SIG-M5 treated with dmso at 0.1 percent for 504 hours (cell line): ENCODE data around the gene DYRK1A.
"Not testable (repeated sequence)": the region's sequence is repeated elsewhere in the genome, so short reads cannot be mapped to it uniquely, and the experiment has no call there.

Source experiments
- DNase-seq: peaks from one replicate; lab custom pipeline; 2025; ENCODE audit not compliant: unreplicated experiment; lab: John Stamatoyannopoulos, UW

DYRK1A gene

DNA sequence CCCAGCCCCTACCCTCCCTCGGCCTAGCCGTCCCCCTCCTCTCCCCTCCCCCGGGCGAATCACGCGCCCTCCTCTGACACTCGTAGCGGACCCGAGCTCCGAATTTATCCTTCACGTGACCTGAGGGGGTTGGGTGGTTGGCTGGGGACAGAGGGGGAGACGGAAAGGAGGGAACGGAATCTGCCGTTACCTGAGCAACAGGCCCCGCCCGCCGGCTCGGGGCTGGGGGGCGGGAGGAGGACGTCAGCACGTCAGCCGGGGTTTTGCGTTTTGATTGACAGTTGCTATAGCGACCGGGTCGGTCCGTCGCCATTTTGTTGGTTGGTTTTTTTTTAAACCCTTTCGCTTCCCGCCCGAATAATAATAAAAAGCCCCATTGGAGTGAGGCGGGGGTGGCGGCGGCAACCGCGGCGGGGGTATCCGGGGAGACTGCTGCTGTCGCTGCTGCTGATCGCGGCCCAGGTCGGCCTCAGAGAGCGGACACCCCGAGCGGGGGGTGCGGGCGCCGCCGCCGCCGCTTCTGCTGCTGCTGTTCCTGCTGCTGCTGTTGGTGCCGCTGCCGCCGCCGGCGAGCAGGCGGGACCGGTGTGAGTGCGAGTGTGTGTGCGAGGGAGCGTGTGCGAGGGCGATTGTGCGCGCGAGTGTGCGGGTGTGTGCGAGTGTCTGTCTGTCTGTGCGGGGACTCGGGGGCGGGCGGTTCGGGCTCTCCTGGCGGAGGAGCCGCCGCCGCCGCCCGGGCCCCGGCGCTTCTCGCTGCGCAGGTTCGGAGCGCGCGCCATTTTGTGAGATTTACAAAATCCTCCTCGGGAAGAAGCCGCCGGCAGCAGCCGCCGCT is at the start of gene DYRK1A:
TSS of gene DYRK1A (plus strand) at position 292 of the 835 bp plus-strand sequence. CDS start 53,602 bp downstream, outside the sequence.
- peak; percentile 97 for DNase-seq

DNA sequence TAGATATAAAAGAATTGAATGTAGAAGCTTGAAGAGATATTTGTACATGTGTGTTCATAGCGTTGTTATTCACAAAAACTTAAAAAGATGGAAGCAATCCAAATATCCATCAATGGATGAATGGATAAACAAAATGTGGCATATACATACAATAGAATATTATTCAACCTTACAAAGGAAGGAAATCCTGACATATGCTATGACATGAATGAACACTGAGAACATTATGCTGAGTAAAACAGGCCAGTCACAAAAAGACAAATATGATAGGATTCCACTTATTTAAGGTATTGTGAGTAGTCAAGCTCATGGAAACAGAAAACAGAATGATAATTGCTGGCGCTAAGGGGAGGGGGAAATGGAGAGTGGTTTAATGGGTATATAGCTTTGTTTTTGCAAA is 47.0 kb upstream of the DYRK1A start:
- DNase-seq: no peak

DNA sequence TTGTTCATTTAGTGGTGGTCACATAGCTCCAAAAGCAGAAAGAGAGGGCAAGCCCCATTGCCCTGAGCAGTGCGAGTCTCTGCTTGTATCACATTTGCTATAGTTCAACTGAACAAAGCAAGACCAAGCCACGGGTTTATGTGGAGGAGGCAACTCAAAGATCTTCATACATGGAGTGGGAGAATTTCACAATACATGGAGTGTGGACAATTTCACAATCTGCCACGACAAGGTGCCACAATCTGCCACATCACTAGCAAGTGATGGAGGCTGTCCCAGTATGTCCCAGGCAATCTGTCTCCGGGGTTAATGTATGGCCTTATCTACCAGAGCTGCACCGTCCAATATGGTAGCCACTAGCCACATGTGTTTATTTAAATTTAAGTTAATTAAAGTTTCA is 44.5 kb upstream of the DYRK1A start:
- no peak for DNase-seq

DNA sequence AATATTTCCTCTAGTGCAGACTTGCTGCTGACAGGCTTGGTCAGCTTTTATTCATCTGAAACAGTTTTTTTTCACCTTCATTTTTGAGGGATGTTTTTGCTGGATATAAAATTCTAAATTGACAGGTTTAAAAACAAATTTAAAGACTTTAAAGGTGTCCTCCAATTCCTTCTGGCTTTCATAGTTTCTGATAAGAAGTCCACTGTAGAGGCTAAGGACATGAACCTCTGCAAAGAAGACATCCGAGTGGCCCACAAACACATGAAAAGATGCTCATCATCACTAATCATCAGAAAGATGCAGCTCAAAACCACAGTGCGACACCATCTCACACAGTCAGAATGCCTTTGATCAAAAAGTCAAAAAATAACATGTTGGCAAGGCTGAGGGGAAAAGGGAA is 42.0 kb upstream of the DYRK1A start:
- DNase-seq: no peak

DNA sequence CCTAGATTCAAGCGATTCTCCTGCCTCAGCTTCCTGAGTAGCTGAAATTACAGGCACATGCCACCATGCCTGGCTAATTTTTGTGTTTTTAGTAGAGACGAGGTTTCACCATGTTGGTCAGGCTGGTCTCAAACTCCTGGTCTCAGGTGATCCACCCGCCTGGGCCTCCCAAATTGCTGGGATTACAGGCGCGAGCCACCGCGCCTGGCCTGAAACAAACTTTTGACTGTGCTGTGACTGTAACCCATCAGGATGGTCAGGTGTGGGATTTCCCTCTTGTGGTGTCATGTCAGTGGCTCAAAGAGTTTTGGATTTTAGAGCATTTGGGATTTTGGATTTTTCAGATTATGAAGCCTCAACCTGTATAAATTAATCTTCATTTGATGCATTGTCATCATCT is 38.4 kb upstream of the DYRK1A start:
- not testable (repeated sequence) for DNase-seq

DNA sequence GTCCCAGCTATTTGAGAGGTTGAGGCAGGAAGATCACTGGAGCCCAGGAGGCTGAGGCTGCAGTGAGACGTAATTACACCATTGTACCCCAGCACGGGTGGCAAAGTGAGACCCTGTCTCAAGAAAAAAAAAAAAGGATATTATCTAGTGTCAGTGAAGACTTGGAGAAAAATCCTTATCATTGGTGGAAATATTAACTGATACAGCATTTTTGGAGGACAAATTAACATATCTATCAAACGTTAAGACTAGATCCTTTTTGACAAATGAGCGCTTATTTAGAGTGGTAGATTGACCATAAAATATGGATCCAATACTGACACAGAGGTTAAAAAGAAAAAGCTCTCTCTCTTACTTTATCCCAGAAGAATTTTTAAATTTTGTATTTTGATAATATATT is 35.2 kb upstream of the DYRK1A start:
- DNase-seq: no peak

DNA sequence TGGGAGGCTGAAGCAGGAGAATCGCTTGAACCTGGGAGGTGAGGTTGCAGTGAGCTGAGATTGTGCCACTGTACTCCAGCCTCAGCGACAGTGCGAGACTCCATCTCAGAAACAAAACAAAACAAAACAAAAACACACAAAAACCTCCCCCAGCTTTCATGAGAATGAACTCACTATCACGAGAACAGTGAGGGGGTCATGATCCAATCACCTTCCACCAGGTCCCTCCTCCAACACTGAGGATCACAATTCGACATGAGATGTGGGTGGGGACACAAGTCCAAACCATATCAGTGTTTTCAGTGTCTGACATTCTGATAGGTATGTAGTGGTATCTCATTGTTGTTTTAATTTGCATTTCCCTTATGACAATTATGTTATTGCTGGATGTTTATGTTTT is 31.5 kb upstream of the DYRK1A start:
- no peak for DNase-seq

DNA sequence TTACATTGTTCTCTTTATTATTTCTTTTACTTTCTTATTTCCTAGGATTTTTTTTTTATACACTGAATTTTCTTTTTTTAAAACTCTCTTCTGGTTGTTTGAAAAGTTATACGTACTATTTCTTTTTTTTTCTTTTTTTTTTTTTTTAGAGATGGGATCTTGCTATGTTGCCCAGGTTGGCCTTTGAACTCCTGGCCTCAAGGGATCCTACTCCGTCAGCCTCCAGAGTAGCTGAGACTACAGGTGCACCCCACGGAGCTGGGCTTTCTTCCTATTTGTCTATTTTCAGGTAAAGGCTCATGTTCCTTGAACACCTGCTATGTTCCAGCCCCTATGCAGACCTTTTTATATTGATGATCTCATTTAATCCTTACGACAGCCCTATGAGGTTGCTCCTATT is 29.4 kb upstream of the DYRK1A start:
- DNase-seq: no peak

DNA sequence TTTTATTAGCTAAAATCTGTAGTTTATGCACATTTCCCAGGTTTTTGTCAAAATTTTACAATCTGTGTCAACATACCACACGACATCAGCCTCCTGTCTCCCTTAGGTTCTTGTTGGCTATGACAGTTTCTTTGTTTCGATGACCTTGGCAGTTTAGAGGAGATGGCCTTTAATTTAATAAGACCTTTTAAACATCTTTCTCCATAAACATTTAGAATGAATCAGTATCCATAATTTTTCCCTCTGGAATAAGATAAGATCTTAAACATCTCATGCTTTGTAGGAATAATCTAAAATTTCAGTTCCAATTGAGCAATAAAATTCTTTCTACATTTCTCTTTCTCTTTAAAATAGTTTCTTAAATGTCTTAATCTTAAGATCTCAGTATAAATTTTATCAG is 28.7 kb upstream of the DYRK1A start:
- no peak for DNase-seq

DNA sequence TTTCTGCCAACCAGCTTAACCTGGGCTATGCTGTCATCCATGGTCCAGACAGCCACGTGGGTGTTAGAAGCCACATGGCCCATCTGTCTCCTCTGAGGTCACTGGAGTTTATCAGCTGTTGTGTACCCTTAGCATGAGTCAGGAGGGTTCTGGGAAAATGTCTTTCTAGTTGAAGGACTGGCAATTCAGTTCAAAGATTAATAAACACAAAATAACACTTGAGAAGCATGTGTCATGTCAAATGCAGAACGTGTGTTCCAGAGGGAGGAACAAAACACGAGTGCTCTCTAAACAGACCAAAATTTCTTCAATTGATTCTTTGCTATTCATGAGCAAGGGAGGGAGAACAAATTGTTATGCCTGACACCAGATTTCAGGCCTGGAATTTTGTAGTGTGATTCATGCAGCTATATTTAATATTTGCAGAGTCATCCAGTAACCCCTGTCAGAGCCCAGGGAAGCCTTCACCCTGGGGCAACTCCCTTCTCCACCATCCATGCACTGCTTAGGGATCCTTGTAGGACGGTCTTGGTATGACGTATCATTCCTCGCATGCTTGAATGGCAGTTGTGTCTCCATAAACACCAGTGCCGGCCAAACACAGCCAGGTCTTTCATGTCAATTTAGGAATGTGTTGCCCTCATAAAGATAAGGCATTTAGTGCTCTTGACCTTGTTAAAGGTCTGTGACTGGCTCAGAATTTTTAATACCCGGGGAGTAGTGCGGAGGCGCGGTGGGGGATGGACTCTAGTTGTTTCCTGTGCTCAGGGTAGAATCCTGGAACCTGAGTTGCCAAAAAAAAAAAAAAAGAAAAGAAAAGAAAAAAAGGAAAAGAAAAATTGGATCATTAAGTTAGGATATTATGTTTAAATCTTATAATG is 27.7 kb upstream of the DYRK1A start:
- DNase-seq: no peak

DNA sequence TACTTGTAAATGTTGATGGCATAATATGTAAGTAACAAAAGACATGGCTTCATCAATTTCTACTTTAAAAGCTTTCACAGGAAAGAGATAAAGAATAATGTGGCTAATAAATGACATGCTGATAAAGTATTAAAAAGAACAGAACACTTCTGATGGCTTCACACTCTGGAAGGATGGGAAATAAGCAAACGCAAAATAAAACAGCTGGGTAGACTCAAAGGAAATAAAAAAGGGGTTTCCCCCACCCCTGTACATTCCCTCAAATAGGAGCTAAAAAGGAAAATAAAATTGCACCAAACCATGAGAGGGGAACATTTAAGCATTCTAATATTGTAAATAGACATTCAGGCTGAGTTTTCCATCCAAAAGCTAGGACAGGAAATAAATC is 27.0 kb upstream of the DYRK1A start:
- DNase-seq: no peak

DNA sequence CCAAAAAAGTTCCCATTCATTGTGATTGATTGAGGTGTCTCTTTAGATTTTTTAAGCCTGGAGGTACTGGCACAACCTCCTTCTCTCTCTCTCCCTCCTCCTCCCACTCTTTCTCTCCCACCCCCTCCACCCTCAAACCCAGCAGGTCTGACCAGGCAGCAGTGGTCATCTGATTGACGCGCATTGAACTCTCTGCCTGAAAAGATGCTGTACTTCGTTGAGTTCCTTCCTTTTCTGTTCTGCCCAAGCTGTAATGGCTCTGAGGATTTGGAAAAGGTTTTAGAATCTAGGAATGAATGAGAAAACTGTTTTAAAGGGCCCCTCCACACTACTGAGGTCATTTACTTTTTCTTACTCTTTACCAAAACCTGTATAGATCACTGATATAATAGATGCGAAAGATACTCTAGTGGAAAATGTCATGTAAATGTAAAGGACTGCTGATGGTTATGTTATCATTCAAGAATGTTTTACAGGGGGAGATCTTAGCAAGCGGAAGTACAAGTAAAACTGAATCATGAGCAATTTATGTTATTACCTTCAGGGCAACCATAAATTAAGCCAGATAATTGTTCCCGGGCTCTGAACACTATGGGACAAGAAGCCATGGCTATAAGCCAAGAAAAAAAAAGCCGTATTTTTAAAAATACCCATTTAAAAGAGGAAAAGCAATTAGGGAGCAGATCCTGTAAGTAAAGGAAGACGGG is 25.2 kb upstream of the DYRK1A start:
- no peak for DNase-seq

DNA sequence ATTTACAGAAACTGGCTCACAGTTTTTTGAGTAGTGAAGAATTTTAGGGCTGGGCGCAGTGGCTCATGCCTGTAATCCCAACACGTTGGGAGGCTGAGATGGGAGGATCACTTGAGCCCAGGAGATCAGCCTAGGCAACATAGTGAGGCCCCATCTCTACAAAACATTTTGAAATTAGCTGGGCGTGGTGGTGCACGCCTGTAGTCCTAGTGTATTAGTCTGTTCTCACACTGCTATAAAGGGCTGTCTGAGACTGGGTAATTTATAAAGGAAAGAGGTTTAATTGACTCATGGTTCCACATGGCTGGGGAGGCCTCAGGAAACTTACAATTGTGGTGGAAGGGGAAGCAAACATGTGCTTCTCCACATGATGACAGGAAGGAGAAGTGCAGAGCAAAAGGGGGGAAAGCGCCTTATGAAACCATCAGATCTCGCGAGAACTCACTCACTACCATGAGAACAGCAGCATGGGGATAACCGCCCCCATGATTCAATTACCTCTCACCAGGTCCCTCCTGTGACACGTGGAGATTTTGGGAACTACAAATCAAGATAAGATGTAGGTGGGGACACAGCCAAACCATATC is 24.4 kb upstream of the DYRK1A start:
- DNase-seq: no peak

DNA sequence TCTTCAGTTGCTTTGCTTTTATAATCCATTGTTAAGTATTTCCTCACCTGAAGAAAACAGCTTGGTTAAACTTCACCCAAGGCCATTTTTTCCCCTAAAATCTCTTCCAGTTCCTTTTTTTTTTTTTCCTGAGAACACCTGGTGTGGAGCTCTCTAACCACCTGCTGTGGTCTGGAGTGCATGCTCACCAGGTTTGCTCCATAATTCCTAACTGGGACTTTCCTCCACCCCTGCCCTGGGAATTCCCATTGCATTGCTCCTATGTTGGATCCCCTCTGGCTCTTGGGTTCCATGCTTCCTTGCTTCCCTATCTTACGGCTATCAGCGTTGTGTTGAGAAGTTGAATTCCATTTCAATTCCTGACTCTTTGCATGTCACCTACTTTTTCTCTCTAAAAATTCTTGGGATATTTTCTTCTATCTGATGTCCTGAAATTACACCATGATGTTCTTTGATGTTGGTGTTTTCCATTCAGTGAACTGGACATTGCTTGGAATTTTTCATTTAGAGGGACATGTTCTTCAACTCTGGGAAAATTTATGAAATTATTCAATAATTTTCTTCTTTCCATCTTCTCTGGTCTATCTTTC is 19.6 kb upstream of the DYRK1A start:
- DNase-seq: no peak

DNA sequence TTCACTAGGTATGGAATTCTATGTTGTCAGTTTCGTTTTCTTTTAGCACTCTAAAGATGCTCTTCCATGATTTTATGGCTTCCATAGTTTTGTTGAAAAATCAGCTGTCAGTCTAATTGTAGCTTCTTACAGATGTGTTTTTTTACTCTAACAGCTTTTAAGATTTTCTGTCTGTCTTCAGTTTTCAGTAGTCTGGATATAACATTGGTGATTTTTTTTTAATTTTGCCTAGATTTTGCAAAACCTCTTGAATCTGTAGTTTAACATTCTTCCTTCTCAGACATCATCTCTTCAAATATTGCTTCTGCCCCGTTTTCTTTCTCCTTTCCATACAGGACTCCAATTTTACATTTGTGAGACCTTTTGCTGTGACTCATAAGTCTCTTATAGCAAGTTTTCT is 17.9 kb upstream of the DYRK1A start:
- no peak for DNase-seq

DNA sequence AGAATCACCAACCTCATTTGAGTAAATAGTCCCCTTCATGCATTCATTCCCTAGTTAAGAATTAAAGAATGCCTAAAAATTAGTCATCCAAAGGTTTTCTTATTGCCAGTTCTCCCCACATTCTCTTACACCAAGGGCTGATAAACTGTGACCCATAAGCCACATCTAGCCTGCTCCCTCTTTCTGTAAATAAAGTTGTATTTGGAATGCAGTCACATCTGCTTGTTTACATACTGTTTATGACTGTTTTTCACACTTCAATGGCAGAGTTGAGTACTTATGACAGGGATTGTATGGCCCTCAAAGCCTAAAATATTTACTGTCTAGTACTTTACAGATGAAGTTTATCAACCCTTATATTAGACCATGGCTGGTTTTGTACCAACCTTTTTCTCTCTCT is 16.1 kb upstream of the DYRK1A start:
- no peak for DNase-seq

DNA sequence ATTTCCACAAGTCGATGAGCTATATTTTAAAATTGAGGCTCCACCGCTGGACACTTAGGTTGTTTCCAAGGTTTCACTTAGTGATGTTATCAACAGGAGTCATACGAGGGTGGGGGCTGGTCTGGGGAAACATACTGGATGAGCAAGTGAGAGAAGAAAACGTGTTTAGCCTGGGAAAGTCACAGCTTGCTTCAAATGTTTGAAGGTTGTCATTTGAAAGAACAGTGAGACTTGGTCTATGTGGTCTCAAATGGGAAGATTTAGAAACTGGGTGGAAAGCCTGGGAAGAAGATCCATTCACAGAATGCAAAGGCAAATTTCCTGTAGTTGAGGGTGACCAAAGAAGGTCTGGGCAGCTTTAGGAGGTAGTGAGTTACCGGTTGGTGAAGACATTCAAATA is 9.9 kb upstream of the DYRK1A start:
- no peak for DNase-seq

DNA sequence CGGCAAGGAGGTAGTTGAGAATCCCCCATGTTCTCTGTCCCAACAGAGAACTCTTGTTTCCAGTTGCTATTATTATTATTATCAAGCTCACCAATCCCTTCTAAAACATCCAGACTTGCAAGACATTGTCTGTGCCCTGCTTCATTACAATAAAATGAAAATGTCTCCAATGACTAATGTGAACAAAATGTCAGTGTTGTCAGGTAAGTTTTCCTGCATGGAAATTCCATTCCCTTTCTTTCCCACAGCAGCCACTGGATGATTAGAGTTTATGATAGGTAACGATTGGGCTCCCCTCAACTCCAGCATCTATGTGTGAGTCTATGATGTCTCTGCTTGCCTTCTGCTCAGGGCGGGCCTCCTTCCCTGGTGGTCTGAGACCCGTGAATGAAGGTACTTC is 8.9 kb upstream of the DYRK1A start:
- DNase-seq: no peak

DNA sequence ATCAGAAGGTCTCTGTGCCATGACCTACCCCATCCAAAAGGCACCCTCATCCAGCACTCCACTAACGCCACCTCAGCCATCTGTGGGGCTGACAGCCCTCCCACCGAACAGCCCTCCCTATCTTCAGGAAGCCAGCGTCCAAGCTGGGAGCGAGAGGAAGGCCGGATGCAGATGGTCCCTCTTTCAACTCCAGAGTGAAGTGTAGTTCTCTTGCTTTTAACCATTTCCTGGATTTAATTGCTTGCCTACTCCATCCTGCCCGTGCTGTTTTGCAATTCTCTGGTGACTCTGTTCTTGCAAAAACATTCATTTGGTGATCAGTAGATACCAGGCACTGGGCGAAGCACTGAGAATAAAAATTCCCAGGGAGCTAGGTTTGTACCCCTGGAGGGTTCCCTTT is 8.2 kb upstream of the DYRK1A start:
- peak; percentile 73 for DNase-seq

DNA sequence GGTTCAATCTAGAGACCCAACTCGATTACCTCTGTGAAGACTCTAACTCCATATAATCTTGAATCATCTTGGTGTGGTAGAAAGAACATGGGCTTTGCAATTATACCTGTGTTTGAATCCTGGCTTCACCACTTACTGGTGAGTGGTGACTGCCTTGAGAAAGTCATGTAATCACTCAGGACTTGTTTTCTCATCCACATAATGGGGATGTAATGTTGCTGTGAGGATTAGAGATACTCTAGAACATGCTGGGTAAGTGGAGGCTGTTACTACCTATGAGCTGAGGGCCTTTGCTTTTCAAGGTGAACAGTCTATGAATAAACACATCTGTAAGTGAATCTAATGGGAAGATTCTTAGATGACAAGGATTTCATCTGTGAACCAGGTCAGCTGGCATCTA is 2.6 kb upstream of the DYRK1A start:
- no peak for DNase-seq

DNA sequence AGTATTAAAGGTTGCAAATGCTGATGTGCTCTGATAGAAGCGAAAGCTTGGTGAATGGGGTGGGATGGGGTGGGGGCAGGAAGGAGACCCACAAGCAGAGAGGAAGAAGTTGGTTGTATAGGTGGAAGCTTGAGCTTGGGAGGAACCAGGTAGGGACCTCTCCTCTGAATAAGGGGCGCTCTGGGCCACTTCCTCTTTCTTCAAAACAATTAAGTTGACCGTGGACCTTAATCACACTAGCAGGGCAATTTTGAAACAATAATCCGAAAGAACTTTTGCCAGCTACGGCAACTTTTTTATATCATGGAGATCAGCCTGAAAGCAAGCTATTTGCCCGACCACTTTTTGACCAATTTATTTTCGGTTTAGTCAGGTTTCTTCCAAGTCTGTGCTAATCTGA is 1.9 kb upstream of the DYRK1A start:
- DNase-seq: no peak
